ENCODE results near the gene TET3. TPM values are rescaled to one million over a fixed set of nuclear protein-coding genes. Genes with fewer than 3 reads are reported as not detected.
"Not testable (repeated sequence)": the region's sequence is repeated elsewhere in the genome, so short reads cannot be mapped to it uniquely, and the experiment has no call there.

Gene TET3
- total RNA-seq, 2 donors from 2014 or later: 1.9 to 3.9 TPM

DNA sequence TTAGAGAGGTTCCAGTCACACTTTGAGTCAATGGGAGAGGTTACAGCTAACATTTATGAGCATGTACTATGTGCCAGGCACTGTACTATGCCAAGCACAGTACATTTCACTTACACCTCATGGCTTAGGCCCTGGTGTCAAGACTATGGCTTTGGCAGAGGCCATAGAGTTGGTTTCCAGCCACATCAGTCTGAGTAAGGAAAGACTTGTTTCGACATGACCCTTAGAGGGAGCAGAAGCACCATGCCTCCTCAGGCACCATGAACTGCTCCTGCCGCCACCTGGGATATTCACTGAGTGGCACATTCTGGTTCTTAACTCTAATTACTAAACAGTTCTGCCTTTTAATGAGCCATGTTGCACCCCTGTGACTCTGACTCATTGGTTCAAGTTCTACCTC, 45.3 kb upstream of the TET3 start:
- H3K36me3 ChIP-seq: no peaks in the 10 kb centered on the region
- no peak overlapping the region for H3K4me3 ChIP-seq
- no peak for DNase-seq (ENCODE audit: low spot score)
- no peaks in the 10 kb centered on the region for H3K4me1 ChIP-seq
- no peak overlapping the region for H3K27ac ChIP-seq
- H3K27me3 ChIP-seq: no peaks in the 10 kb centered on the region
- H3K9me3 ChIP-seq: no peaks in the 10 kb centered on the region
- TF ChIP-seq, protein P1, sequence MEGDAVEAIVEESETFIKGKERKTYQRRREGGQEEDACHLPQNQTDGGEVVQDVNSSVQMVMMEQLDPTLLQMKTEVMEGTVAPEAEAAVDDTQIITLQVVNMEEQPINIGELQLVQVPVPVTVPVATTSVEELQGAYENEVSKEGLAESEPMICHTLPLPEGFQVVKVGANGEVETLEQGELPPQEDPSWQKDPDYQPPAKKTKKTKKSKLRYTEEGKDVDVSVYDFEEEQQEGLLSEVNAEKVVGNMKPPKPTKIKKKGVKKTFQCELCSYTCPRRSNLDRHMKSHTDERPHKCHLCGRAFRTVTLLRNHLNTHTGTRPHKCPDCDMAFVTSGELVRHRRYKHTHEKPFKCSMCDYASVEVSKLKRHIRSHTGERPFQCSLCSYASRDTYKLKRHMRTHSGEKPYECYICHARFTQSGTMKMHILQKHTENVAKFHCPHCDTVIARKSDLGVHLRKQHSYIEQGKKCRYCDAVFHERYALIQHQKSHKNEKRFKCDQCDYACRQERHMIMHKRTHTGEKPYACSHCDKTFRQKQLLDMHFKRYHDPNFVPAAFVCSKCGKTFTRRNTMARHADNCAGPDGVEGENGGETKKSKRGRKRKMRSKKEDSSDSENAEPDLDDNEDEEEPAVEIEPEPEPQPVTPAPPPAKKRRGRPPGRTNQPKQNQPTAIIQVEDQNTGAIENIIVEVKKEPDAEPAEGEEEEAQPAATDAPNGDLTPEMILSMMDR (IDR thresholded peaks at IDR 0.05): peak in 1 of 2 donors; percentile 32

DNA sequence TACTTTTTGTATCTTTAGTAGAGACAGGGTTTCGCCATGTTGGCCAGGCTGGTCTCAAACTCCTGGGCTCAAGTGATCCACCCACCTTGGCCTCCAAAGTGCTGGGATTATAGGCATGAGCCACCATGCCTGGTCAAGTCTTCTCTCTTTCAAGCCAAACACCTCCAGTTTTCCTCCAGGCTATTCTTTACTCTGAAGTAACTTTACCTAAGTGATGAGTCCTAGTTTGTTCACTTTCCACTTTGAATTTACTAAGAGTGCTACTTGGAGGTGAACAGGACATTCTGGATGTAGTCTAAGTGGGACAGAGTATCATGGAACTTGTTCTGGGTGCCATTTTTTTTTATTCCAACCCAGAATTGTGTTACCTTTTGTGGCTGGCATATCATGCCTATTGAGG, 44.6 kb upstream of the TET3 start:
- not testable (repeated sequence) for H3K27ac ChIP-seq

DNA sequence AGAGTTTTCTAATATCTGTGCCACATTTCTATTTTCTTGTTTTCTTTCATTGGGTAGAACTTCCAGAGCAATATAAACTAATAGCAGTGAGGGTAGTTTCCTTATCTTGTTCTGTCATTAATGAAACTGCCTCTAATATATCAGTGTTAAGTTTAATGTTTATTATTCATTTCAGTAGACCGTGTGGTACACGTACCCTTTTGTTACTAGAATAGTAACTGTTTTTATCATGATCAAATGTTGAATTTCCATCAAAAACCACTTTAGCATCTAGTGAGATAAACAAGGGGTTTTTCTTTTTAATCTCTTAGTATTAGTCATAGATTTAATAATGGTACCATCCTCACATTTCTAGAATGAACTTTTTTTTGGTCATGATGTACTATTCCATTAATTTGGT, 42.0 kb upstream of the TET3 start:
- TF ChIP-seq, protein P1 (IDR thresholded peaks at IDR 0.05): no peak
- no peak for DNase-seq (ENCODE audit: low spot score)
- no peak overlapping the region for H3K4me3 ChIP-seq
- H3K27ac ChIP-seq: no peak overlapping the region
- no peaks in the 10 kb centered on the region for H3K9me3 ChIP-seq
- H3K4me1 ChIP-seq: no peaks in the 10 kb centered on the region
- H3K36me3 ChIP-seq: peaks cover 18% of the 10 kb centered on the region
- H3K27me3 ChIP-seq: no peaks in the 10 kb centered on the region

More for the DNA sequence above, 44.6 kb upstream of the TET3 start:
- H3K36me3 ChIP-seq; H3K4me1 ChIP-seq; H3K9me3 ChIP-seq; H3K27me3 ChIP-seq; DNase-seq (ENCODE audit: low spot score); H3K4me3 ChIP-seq: not testable (repeated sequence)

DNA sequence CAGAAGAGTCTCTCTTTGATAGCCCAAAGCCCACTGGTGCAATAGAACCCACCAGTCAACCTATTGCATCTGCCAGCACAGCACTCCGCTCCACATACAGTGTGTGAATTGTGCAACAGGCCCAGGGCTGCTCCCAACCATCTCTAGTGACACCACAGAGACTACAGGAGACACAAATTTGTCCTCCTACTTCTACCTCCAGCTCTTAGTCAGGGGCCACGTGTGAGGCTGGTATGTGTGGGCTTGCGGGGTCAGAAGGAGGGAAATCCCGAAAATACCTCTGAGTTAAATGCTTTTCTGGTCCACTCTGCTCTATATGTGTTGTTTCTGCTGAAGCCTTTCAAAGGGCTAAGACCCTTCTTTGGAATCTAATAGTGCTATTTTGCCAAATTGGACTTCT, 40.0 kb upstream of the TET3 start:
- no peaks in the 10 kb centered on the region for H3K9me3 ChIP-seq
- H3K4me1 ChIP-seq: no peaks in the 10 kb centered on the region
- TF ChIP-seq, protein P1 (IDR thresholded peaks at IDR 0.05): no peak
- H3K27ac ChIP-seq: no peak overlapping the region
- H3K27me3 ChIP-seq: no peaks in the 10 kb centered on the region
- DNase-seq (ENCODE audit: low spot score): no peak
- no peak overlapping the region for H3K4me3 ChIP-seq
- peaks cover 38% of the 10 kb centered on the region for H3K36me3 ChIP-seq

DNA sequence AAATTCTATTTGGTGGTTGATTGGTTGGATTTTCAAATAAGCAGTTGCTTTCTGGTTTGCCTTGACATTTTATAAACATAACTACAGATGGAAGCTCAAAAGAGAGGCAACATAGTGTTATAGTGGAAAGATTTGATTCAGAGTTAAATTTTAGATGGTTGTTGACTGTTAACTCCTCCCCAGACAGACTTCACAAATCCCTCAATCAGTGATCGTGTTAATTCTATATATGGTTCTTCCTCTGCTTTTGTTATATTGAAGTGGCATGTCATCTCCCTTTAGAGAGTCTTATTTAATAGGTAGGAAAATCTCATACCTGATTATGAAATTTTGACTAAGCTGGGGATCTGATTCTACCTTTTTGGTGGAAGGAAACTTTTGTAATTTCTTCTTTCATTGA, 38.5 kb upstream of the TET3 start:
- H3K27ac ChIP-seq: no peak overlapping the region
- DNase-seq (ENCODE audit: low spot score): no peak
- H3K27me3 ChIP-seq: no peaks in the 10 kb centered on the region
- H3K4me1 ChIP-seq: no peaks in the 10 kb centered on the region
- peaks cover 47% of the 10 kb centered on the region for H3K36me3 ChIP-seq
- H3K9me3 ChIP-seq: no peaks in the 10 kb centered on the region
- H3K4me3 ChIP-seq: no peak overlapping the region
- TF ChIP-seq, protein P1 (IDR thresholded peaks at IDR 0.05): no peak

DNA sequence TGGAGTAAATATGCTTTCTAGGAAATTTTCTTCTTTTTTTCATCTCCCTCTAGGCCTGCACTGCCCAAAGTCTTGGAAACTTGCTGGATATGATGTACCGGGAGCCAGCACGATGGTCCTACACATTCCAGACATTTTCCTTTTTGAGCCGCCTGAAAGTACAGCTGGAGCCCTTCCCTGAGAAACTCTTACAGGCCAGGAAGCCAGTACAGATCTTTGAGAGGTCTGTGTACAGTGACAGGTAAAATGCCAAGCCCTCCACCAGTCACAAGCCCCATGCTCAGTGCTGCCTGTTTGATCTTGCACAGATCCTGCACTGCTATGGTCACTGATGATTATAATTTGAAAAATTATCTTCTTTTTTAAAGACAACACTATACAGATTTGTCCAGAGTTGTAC, 38.0 kb upstream of the TET3 start:
- DNase-seq (ENCODE audit: low spot score): no peak
- H3K4me3 ChIP-seq: no peak overlapping the region
- H3K27me3 ChIP-seq: no peaks in the 10 kb centered on the region
- no peaks in the 10 kb centered on the region for H3K9me3 ChIP-seq
- no peak overlapping the region for H3K27ac ChIP-seq
- TF ChIP-seq, protein P1 (IDR thresholded peaks at IDR 0.05): no peak
- H3K36me3 ChIP-seq: peaks cover 51% of the 10 kb centered on the region
- H3K4me1 ChIP-seq: no peaks in the 10 kb centered on the region

Data from right atrium auricular region (tissue), 2 donors.